Stomach (tissue), 4 donors: ENCODE measurements around the gene UNC45B.

Source experiments
- EP300 ChIP-seq: sonication (generic); formaldehyde crosslinking; IDR thresholded peaks from one replicate; pipeline ENCODE4 v1.6.1; 2017; ENCODE audit warnings: antibody characterized with exemption
- POLR2A ChIP-seq, 4 donors: fragments of 450-650 bp; IDR thresholded peaks; one replicate each; pipeline ENCODE4 v1.6.1; 2016; ENCODE audit warnings: antibody characterized with exemption in 4 of 4, control low read depth in 2 of 4, mild to moderate bottlenecking in 1 of 4, moderate library complexity in 1 of 4
- POLR2AphosphoS5 ChIP-seq, 3 donors: sonication (generic); formaldehyde crosslinking; IDR thresholded peaks; one replicate each; pipeline ENCODE4 v1.6.1; 2016; ENCODE audit warnings: antibody characterized with exemption in 3 of 3
- TF ChIP-seq, protein P1 (sequence below), 7 experiments: fragments of 450-650 bp in 4 of 7; fragments of 200-600 bp in 3 of 7; sonication (generic) in 3 of 7; IDR thresholded peaks; one replicate each; pipeline ENCODE4 v1.5.1; 2016 to 2019; ENCODE audit warnings: antibody characterized with exemption in 7 of 7, control low read depth in 2 of 7, mild to moderate bottlenecking in 1 of 7

DNA sequence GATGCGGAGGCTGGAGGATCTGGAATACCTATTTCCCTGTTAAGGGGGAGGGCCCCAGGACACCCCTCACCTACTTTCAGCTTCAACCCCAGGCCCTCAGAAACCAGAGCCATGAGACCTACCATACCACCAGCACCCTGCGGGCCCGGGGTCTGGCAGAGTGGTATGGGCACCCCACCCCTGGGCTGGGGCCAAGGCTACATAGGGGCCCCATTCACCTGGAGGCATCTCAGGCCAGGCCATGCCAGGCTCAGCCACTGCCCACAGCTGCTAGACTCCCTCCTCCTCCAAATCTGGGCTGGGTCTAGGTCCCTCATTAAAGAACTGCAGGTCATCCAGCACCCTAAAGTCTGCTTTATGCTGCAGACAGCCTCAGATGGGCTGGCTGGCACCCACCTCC lies 17.2 kb upstream of the UNC45B start:
- TF ChIP-seq POLR2A (IDR thresholded peaks at IDR 0.05) (no peak), POLR2AphosphoS5 (IDR thresholded peaks at IDR 0.05) (no peak), EP300 (no peak)
- TF ChIP-seq, protein P1, sequence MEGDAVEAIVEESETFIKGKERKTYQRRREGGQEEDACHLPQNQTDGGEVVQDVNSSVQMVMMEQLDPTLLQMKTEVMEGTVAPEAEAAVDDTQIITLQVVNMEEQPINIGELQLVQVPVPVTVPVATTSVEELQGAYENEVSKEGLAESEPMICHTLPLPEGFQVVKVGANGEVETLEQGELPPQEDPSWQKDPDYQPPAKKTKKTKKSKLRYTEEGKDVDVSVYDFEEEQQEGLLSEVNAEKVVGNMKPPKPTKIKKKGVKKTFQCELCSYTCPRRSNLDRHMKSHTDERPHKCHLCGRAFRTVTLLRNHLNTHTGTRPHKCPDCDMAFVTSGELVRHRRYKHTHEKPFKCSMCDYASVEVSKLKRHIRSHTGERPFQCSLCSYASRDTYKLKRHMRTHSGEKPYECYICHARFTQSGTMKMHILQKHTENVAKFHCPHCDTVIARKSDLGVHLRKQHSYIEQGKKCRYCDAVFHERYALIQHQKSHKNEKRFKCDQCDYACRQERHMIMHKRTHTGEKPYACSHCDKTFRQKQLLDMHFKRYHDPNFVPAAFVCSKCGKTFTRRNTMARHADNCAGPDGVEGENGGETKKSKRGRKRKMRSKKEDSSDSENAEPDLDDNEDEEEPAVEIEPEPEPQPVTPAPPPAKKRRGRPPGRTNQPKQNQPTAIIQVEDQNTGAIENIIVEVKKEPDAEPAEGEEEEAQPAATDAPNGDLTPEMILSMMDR (IDR thresholded peaks at IDR 0.05), result no peak
